Motor neuron (in vitro differentiated cells): ENCODE measurements around the gene RASD1. TPM values are rescaled to one million over a fixed set of nuclear protein-coding genes. Genes with fewer than 3 reads are reported as not detected.

Source experiments
- ATAC-seq, 8 experiments: fragments of 200-7000 bp; cut with Tn5 transposase; replicated peaks in 6 of 8; 2 replicates each; pipeline ENCODE4 v1.8.0; 2021; ENCODE audit warnings: mild to moderate bottlenecking in 8 of 8, moderate library complexity in 8 of 8
- H3K27ac ChIP-seq, 2 donors: fragments of 250-450 bp; sonication (Bioruptor Pico); 2 replicates each; pipeline ENCODE4 v1.9.0; 2021; ENCODE audit warnings: antibody characterized with exemption in 2 of 2, mild to moderate bottlenecking in 2 of 2, moderate library complexity in 1 of 2
- H3K4me1 ChIP-seq, 2 donors: fragments of 250-450 bp; sonication (Bioruptor Pico); replicated peaks in 1 of 2; 2 replicates each; pipeline ENCODE4 v1.6.1; 2021; ENCODE audit warnings: antibody characterized with exemption in 2 of 2, mild to moderate bottlenecking in 2 of 2, moderate library complexity in 1 of 2
- H3K4me3 ChIP-seq, 5 donors: fragments of 250-450 bp; sonication (Bioruptor Pico); 2 replicates each; pipeline ENCODE4 v1.9.0; 2021; ENCODE audit warnings: antibody characterized with exemption in 5 of 5, mild to moderate bottlenecking in 5 of 5, moderate library complexity in 4 of 5
- WGBS, 10 experiments: fragments of 450-650 bp; shearing (Covaris generic); methylation state at CpG; one replicate each; pipeline ENCODE4 v1.0.0; 2022; 5-methylcytosine and 5-hydroxymethylcytosine counted together
- in situ Hi-C, 9 experiments: fragments of 400-800 bp; cut with MboI; loops; one replicate each; pipeline ENCODE4 v1.15.0; 2021; ENCODE audit warnings: low sequenced_read_pairs in 9 of 9, low pct_unique_long_range_greater_than_20kb in 2 of 9; ENCODE audit not compliant: unreplicated experiment in 9 of 9
- total RNA-seq, 8 experiments: library from RNA; unstranded; fragments of 300-600 nt; gene quantifications; 2 replicates each; pipeline versions ENCODE4 v1.2.3 to v1.2.4, GENCODE V29; 2022

Gene RASD1
- total RNA-seq, 8 experiments from 2014 or later = 0.46 to 37.1 (median 6.7) TPM

GRCh38 chr17:17448076-17448475 lies 48.1 kb downstream of the RASD1 start:
- Histone ChIP-seq H3K4me3 (no peak overlapping the region), H3K4me1 (peaks cover 0 to 6% of the 10 kb centered on the region in 2 donors), H3K27ac (no peak overlapping the region)
- in situ Hi-C loops = no loop called here
- ATAC-seq = no peak
- 7 to 93% (median 62%) methylated on average over 2 to 5 of the region's 5 CpGs for WGBS, 10 experiments

- 21 to 100% (median 77%) methylated on average over 1 to 4 of the region's 5 CpGs; no CpG with 5 or more reads in 5 of the 10 experiments for WGBS, 10 experiments
- in situ Hi-C loops = no loop called here
- Histone ChIP-seq H3K4me3 (no peak overlapping the region), H3K4me1 (peaks cover 0 to 3% of the 10 kb centered on the region in 2 donors), H3K27ac (no peak overlapping the region)
- no peak for ATAC-seq
These were observed 48.9 kb downstream of the RASD1 start for GRCh38 chr17:17447264-17447663.

- Histone ChIP-seq H3K4me1 (peaks cover 0 to 3% of the 10 kb centered on the region in 2 donors), H3K4me3 (no peak overlapping the region), H3K27ac (no peak overlapping the region)
- WGBS, 10 experiments = 20 to 100% (median 81%) methylated on average over 1 to 2 of the region's 4 CpGs; no CpG with 5 or more reads in 6 of the 10 experiments
- in situ Hi-C loops = no loop called here
- peak in 3 of 8 experiments; percentile 29 to 45 (median 38) for ATAC-seq
These were observed 49.5 kb downstream of the RASD1 start for GRCh38 chr17:17446666-17447155.

- Histone ChIP-seq H3K4me1 (peaks cover 0 to 3% of the 10 kb centered on the region in 2 donors), H3K27ac (no peak overlapping the region), H3K4me3 (no peak overlapping the region)
- 0 to 73% (median 37%) methylated on average over 1 to 11 of the region's 12 CpGs; no CpG with 5 or more reads in 2 of the 10 experiments for WGBS, 10 experiments
- peak in 6 of 8 experiments; percentile 52 to 87 (median 76) for ATAC-seq
- in situ Hi-C loops = no loop called here
These were observed 50.1 kb downstream of the RASD1 start for GRCh38 chr17:17445925-17446665.

- in situ Hi-C loops = no loop called here
- H3K27ac ChIP-seq = no peak overlapping the region
- no peak overlapping the region for H3K4me3 ChIP-seq
- ATAC-seq = no peak
- 20 to 100% (median 70%) methylated on average over 1 to 3 of the region's 8 CpGs; no CpG with 5 or more reads in 3 of the 10 experiments for WGBS, 10 experiments
- H3K4me1 ChIP-seq = peaks cover 0 to 3% of the 10 kb centered on the region in 2 donors
These were observed 50.8 kb downstream of the RASD1 start for GRCh38 chr17:17445296-17445924.

Other genes starting within 250 kb of the RASD1 start
- 100 to 1,000 TPM in 4 of 8 experiments, 10 to 100 TPM in 4; 64.9 to 135 (median 97.6) TPM for gene COPS3, start 215.1 kb downstream of the RASD1 start, total RNA-seq
- 10 to 100 TPM in 2 of 8 experiments, 1 to 10 TPM in 6; 2.8 to 11.7 (median 9.1) TPM for gene NT5M, start 193.0 kb downstream of the RASD1 start, total RNA-seq
- 10 to 100 TPM in 7 of 8 experiments, 1 to 10 TPM in 1; 6.5 to 23.0 (median 17.1) TPM for gene MED9, start 19.4 kb downstream of the RASD1 start, total RNA-seq
- gene PEMT, start 95.3 kb upstream of the RASD1 start, total RNA-seq = 10 to 100 TPM; 21.1 to 59.0 (median 32.9) TPM
- 10 to 100 TPM in 7 of 8 experiments, 1 to 10 TPM in 1; 5.4 to 32.0 (median 20.4) TPM for gene RAI1, start 185.1 kb upstream of the RASD1 start, total RNA-seq